Measurements from ENCODE around the gene MAML3.

DNA sequence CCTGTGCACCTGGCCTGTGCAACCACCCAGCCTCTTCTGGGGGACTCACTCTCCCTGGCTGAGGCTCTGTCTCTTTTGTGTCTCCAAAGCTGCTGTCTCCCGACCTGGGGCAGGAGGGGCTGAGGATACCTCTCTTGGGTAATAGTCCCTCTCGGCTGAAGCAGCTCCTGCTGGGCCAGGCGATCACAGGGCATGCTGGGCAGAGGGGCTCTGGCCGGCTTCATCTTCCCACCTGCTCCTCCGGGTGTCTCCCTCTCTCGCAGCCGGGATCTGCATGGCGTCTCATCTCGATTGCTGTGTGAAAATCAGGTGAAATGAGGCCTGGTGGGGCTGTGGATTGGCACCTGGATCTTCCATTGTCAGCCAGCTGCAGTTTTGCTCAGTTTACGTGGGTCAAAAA lies 435.2 kb downstream of the MAML3 start:
- no peak for TF ChIP-seq GATA3 (IDR thresholded peaks at IDR 0.05; ENCODE audit: low read depth, low read length)
- TF ChIP-seq GATA2 (IDR thresholded peaks at IDR 0.05; ENCODE audit: low read depth, low read length) = no peak
